WTC11 (cell line): ENCODE data around the gene TMED10. TPM values are rescaled to one million over a fixed set of nuclear protein-coding genes. Genes with fewer than 3 reads are reported as not detected.

Source experiments
- ATAC-seq: fragments of 200-7000 bp; cut with Tn5 transposase; 2 replicates; pipeline ENCODE4 v1.10.0; 2021; ENCODE audit warnings: mild to moderate bottlenecking, moderate library complexity
- CTCF ChIA-PET: fragments of 300-600 bp; sonication (Branson Sonifier 250); formaldehyde crosslinking; loops from one replicate; lab custom pipeline; 2021; ENCODE audit warnings: antibody characterized with exemption; lab: Charles Lee
- POLR2A ChIA-PET: fragments of 350-600 bp; sonication (Branson Sonifier 250); formaldehyde crosslinking; loops from one replicate; lab custom pipeline; 2021; ENCODE audit warnings: antibody characterized with exemption; lab: Charles Lee
- DNase-seq: peaks from one replicate; pipeline ENCODE4 v3.0.0; 2021; ENCODE audit warnings: low spot score
- H3K27ac Mint-ChIP-seq: 2 replicates; pipeline ENCODE4 v1.8.0; 2021; ENCODE audit warnings: mixed read lengths
- H3K27me3 Mint-ChIP-seq: 2 replicates; pipeline ENCODE4 v1.8.0; 2021; ENCODE audit warnings: low read depth, mild to moderate bottlenecking, moderate library complexity, mixed read lengths
- H3K36me3 Mint-ChIP-seq: 2 replicates; pipeline ENCODE4 v1.8.0; 2021; ENCODE audit warnings: mixed read lengths
- H3K4me1 Mint-ChIP-seq: 2 replicates; pipeline ENCODE4 v1.8.0; 2022; ENCODE audit warnings: mixed read lengths
- H3K4me3 Mint-ChIP-seq: 2 replicates; pipeline ENCODE4 v1.8.0; 2021; ENCODE audit warnings: mild to moderate bottlenecking, moderate library complexity, mixed read lengths
- H3K9me3 Mint-ChIP-seq: 2 replicates; pipeline ENCODE4 v1.8.0; 2021; ENCODE audit warnings: mixed read lengths
- ESRRA ChIP-seq: sonication (generic); formaldehyde crosslinking; IDR thresholded peaks from 2 replicates; pipeline ENCODE4 v1.8.1; 2022; ENCODE audit warnings: mild to moderate bottlenecking, missing genetic modification reagents, borderline replicate concordance
- IRF2 ChIP-seq: sonication (generic); formaldehyde crosslinking; IDR thresholded peaks from 2 replicates; pipeline ENCODE4 v1.8.0; 2022; ENCODE audit warnings: low read depth, missing genetic modification reagents, borderline replicate concordance
- MXD4 ChIP-seq: fragments of 250-450 bp; sonication (Bioruptor Pico); IDR thresholded peaks from 2 replicates; pipeline ENCODE4 v1.8.0; 2021; ENCODE audit warnings: mild to moderate bottlenecking, moderate library complexity, borderline replicate concordance
- MYBL2 ChIP-seq: sonication (generic); formaldehyde crosslinking; IDR thresholded peaks from 2 replicates; pipeline ENCODE4 v1.8.1; 2023; ENCODE audit warnings: mild to moderate bottlenecking, moderate library complexity, missing genetic modification reagents
- NFATC4 ChIP-seq: fragments of 250-450 bp; sonication (Bioruptor Pico); IDR thresholded peaks from 2 replicates; pipeline ENCODE4 v1.9.0; 2021; ENCODE audit warnings: mild to moderate bottlenecking
- TEAD4 ChIP-seq: sonication (generic); formaldehyde crosslinking; IDR thresholded peaks from 2 replicates; pipeline ENCODE4 v1.8.0; 2022; ENCODE audit warnings: mild to moderate bottlenecking, missing genetic modification reagents
- ZNF138 ChIP-seq: sonication (generic); formaldehyde crosslinking; conservative IDR thresholded peaks from 2 replicates; pipeline ENCODE4 v1.8.1; 2022; ENCODE audit warnings: mild to moderate bottlenecking, moderate library complexity, missing genetic modification reagents
- ZNF263 ChIP-seq: sonication (generic); formaldehyde crosslinking; IDR thresholded peaks from 2 replicates; pipeline ENCODE4 v1.8.1; 2022; ENCODE audit warnings: low read depth, mild to moderate bottlenecking, moderate library complexity, missing genetic modification reagents
- ZNF425 ChIP-seq: fragments of 250-450 bp; sonication (Bioruptor Pico); conservative IDR thresholded peaks from 2 replicates; pipeline ENCODE4 v1.9.0; 2021; ENCODE audit warnings: mild to moderate bottlenecking
- ZNF671 ChIP-seq: fragments of 250-450 bp; sonication (Bioruptor Pico); IDR thresholded peaks from 2 replicates; pipeline ENCODE4 v1.8.0; 2021; ENCODE audit warnings: mild to moderate bottlenecking
- ZSCAN18 ChIP-seq: fragments of 250-450 bp; sonication (Bioruptor Pico); IDR thresholded peaks from 2 replicates; pipeline ENCODE4 v2.1.2; 2022; ENCODE audit warnings: mild to moderate bottlenecking, moderate library complexity
- total RNA-seq: library from RNA; stranded (reverse); gene quantifications from 3 replicates; pipeline ENCODE4 v1.2.3, GENCODE V29; 2021
- TF ChIP-seq, protein P1 (sequence below): sonication (generic); formaldehyde crosslinking; IDR thresholded peaks from 2 replicates; pipeline ENCODE4 v1.8.0; 2023; ENCODE audit warnings: missing genetic modification reagents, mild to moderate bottlenecking, borderline replicate concordance
- TF ChIP-seq, protein P2 (sequence below): sonication (generic); formaldehyde crosslinking; conservative IDR thresholded peaks from 2 replicates; pipeline ENCODE4 v1.8.1; 2023; ENCODE audit warnings: mild to moderate bottlenecking, low read depth, missing genetic modification reagents, moderate library complexity
- TF ChIP-seq, protein P3 (sequence below): sonication (generic); formaldehyde crosslinking; IDR thresholded peaks from 2 replicates; pipeline ENCODE4 v1.8.0; 2023; ENCODE audit warnings: mild to moderate bottlenecking, missing genetic modification reagents
- TF ChIP-seq, protein P4 (sequence below): fragments of 200-600 bp; IDR thresholded peaks from 2 replicates; pipeline ENCODE4 v1.8.0; 2022; ENCODE audit warnings: antibody characterized with exemption
- TF ChIP-seq, protein P5 (sequence below): sonication (generic); formaldehyde crosslinking; IDR thresholded peaks from 2 replicates; pipeline ENCODE4 v1.8.1; 2022; ENCODE audit warnings: low read depth, mild to moderate bottlenecking, moderate library complexity, missing genetic modification reagents, borderline replicate concordance

TMED10 gene
- total RNA-seq, 1 experiment from 2014 or later, result 234 TPM

- TF ChIP-seq, protein P1, sequence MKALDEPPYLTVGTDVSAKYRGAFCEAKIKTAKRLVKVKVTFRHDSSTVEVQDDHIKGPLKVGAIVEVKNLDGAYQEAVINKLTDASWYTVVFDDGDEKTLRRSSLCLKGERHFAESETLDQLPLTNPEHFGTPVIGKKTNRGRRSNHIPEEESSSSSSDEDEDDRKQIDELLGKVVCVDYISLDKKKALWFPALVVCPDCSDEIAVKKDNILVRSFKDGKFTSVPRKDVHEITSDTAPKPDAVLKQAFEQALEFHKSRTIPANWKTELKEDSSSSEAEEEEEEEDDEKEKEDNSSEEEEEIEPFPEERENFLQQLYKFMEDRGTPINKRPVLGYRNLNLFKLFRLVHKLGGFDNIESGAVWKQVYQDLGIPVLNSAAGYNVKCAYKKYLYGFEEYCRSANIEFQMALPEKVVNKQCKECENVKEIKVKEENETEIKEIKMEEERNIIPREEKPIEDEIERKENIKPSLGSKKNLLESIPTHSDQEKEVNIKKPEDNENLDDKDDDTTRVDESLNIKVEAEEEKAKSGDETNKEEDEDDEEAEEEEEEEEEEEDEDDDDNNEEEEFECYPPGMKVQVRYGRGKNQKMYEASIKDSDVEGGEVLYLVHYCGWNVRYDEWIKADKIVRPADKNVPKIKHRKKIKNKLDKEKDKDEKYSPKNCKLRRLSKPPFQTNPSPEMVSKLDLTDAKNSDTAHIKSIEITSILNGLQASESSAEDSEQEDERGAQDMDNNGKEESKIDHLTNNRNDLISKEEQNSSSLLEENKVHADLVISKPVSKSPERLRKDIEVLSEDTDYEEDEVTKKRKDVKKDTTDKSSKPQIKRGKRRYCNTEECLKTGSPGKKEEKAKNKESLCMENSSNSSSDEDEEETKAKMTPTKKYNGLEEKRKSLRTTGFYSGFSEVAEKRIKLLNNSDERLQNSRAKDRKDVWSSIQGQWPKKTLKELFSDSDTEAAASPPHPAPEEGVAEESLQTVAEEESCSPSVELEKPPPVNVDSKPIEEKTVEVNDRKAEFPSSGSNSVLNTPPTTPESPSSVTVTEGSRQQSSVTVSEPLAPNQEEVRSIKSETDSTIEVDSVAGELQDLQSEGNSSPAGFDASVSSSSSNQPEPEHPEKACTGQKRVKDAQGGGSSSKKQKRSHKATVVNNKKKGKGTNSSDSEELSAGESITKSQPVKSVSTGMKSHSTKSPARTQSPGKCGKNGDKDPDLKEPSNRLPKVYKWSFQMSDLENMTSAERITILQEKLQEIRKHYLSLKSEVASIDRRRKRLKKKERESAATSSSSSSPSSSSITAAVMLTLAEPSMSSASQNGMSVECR (CRISPR knock-in tag), result no peak
- no peak for TF ChIP-seq ZNF671 (CRISPR knock-in tag)
- TF ChIP-seq, protein P2, sequence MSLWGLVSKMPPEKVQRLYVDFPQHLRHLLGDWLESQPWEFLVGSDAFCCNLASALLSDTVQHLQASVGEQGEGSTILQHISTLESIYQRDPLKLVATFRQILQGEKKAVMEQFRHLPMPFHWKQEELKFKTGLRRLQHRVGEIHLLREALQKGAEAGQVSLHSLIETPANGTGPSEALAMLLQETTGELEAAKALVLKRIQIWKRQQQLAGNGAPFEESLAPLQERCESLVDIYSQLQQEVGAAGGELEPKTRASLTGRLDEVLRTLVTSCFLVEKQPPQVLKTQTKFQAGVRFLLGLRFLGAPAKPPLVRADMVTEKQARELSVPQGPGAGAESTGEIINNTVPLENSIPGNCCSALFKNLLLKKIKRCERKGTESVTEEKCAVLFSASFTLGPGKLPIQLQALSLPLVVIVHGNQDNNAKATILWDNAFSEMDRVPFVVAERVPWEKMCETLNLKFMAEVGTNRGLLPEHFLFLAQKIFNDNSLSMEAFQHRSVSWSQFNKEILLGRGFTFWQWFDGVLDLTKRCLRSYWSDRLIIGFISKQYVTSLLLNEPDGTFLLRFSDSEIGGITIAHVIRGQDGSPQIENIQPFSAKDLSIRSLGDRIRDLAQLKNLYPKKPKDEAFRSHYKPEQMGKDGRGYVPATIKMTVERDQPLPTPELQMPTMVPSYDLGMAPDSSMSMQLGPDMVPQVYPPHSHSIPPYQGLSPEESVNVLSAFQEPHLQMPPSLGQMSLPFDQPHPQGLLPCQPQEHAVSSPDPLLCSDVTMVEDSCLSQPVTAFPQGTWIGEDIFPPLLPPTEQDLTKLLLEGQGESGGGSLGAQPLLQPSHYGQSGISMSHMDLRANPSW (CRISPR knock-in tag), result no peak
- TF ChIP-seq NFATC4 (CRISPR knock-in tag), result no peak
- TF ChIP-seq MXD4 (CRISPR knock-in tag), result no peak
- no peak for TF ChIP-seq ESRRA (CRISPR knock-in tag)
Observed at GRCh38 chr14:75167325-75167724, 9.1 kb downstream of the TMED10 start (continued).

DNA sequence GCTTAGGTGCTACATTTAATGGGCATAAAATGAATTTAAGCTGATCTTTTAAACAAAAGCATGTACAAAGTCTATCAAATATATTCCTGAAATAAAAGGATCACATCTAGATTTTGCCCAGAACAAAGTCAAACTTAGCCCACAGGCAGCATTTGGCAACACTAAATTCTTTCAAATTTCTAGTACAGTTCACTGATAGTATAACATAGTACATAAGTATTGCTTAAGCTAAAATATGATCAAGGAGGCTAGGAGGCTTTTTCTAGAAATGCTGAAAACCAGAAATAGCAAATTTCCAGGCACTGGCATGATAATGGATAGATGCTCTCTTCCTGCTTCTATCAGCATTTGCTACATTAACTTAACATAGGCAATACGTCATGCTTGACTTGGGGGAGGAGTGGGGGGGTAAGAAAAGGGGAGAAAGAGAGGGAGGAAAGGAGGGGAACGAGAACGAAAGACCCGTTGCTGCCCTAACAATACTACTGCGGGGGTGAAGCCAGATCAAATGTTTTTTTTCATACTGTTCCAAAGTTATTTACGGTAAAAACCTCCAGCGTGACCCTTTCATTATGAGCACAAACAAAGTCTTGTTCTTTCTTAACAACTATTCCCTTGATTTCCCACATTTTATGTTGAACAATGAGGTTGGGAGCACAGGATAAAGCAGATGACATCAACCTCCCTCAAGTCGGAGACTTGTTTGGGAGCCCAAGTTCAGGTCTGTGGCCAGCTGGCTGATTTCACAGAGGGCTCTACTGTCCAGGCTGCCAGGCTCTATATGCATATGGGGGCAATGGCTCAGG is 10.6 kb downstream of the TMED10 start:
- Mint-ChIP-seq H3K27me3 (no peaks in the 10 kb centered on the region), H3K9me3 (no peaks in the 10 kb centered on the region)
- DNase-seq, result no peak
- POLR2A ChIA-PET, result no interaction called here
- no peak for TF ChIP-seq IRF2
- TF ChIP-seq ZNF425 (CRISPR knock-in tag), result no peak
- TF ChIP-seq, protein P3, sequence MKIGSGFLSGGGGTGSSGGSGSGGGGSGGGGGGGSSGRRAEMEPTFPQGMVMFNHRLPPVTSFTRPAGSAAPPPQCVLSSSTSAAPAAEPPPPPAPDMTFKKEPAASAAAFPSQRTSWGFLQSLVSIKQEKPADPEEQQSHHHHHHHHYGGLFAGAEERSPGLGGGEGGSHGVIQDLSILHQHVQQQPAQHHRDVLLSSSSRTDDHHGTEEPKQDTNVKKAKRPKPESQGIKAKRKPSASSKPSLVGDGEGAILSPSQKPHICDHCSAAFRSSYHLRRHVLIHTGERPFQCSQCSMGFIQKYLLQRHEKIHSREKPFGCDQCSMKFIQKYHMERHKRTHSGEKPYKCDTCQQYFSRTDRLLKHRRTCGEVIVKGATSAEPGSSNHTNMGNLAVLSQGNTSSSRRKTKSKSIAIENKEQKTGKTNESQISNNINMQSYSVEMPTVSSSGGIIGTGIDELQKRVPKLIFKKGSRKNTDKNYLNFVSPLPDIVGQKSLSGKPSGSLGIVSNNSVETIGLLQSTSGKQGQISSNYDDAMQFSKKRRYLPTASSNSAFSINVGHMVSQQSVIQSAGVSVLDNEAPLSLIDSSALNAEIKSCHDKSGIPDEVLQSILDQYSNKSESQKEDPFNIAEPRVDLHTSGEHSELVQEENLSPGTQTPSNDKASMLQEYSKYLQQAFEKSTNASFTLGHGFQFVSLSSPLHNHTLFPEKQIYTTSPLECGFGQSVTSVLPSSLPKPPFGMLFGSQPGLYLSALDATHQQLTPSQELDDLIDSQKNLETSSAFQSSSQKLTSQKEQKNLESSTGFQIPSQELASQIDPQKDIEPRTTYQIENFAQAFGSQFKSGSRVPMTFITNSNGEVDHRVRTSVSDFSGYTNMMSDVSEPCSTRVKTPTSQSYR (CRISPR knock-in tag), result no peak
- no peak for TF ChIP-seq ZSCAN18 (CRISPR knock-in tag)
- TF ChIP-seq, protein P4, sequence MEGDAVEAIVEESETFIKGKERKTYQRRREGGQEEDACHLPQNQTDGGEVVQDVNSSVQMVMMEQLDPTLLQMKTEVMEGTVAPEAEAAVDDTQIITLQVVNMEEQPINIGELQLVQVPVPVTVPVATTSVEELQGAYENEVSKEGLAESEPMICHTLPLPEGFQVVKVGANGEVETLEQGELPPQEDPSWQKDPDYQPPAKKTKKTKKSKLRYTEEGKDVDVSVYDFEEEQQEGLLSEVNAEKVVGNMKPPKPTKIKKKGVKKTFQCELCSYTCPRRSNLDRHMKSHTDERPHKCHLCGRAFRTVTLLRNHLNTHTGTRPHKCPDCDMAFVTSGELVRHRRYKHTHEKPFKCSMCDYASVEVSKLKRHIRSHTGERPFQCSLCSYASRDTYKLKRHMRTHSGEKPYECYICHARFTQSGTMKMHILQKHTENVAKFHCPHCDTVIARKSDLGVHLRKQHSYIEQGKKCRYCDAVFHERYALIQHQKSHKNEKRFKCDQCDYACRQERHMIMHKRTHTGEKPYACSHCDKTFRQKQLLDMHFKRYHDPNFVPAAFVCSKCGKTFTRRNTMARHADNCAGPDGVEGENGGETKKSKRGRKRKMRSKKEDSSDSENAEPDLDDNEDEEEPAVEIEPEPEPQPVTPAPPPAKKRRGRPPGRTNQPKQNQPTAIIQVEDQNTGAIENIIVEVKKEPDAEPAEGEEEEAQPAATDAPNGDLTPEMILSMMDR, result no peak
- TF ChIP-seq MYBL2, result no peak
- no peak for TF ChIP-seq ZNF263 (CRISPR knock-in tag)
- TF ChIP-seq, protein P5, sequence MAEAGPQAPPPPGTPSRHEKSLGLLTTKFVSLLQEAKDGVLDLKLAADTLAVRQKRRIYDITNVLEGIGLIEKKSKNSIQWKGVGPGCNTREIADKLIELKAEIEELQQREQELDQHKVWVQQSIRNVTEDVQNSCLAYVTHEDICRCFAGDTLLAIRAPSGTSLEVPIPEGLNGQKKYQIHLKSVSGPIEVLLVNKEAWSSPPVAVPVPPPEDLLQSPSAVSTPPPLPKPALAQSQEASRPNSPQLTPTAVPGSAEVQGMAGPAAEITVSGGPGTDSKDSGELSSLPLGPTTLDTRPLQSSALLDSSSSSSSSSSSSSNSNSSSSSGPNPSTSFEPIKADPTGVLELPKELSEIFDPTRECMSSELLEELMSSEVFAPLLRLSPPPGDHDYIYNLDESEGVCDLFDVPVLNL (CRISPR knock-in tag), result no peak
- no peak for TF ChIP-seq TEAD4 (CRISPR knock-in tag)
- TF ChIP-seq ZNF138 (CRISPR knock-in tag), result no peak
- TF ChIP-seq, all 79 proteins: peak for 0
- H3K36me3 Mint-ChIP-seq, result no peaks in the 10 kb centered on the region
- CTCF ChIA-PET, result interaction anchor here (0.6 kb wide), 1 partner anchor 288 kb away, joined by 3 read pairs; no protein-coding TSS in a partner anchor
- peak overlapping the region; percentile 54; the same call in 1 of the 2 replicates for H3K27ac Mint-ChIP-seq
- H3K4me3 Mint-ChIP-seq, result no peak overlapping the region
- H3K4me1 Mint-ChIP-seq, result peaks cover 23% of the 10 kb centered on the region
- ATAC-seq, result no peak
